HG03432 (cell line): ENCODE data around the gene FBXW8.

Experiments used
- ATAC-seq: cut with Tn5 transposase; IDR thresholded peaks from one replicate; pipeline ENCODE4 v1.9.1; 2021; ENCODE audit warnings: mild to moderate bottlenecking, moderate library complexity; ENCODE audit not compliant: unreplicated experiment

Gene FBXW8

DNA sequence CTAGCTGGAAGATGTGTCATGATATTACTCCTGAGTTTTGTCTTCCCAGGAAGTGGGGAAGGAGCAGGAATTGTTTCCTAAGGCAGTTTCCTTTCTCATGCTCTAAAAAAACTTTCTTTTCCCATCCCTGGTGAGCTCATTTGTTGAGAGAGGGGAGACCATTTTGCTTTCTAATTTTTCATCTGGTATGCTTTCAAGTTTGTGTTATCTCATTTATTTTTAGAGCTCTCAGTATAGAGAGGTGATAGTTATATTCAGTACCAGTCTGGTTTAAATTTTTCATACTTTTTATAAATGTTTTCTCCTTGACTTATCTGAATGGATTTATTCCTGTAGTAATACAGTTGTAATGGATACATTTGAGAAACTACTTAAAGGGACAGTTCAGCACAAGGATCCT is 79.6 kb downstream of the FBXW8 start:
- ATAC-seq: no peak

DNA sequence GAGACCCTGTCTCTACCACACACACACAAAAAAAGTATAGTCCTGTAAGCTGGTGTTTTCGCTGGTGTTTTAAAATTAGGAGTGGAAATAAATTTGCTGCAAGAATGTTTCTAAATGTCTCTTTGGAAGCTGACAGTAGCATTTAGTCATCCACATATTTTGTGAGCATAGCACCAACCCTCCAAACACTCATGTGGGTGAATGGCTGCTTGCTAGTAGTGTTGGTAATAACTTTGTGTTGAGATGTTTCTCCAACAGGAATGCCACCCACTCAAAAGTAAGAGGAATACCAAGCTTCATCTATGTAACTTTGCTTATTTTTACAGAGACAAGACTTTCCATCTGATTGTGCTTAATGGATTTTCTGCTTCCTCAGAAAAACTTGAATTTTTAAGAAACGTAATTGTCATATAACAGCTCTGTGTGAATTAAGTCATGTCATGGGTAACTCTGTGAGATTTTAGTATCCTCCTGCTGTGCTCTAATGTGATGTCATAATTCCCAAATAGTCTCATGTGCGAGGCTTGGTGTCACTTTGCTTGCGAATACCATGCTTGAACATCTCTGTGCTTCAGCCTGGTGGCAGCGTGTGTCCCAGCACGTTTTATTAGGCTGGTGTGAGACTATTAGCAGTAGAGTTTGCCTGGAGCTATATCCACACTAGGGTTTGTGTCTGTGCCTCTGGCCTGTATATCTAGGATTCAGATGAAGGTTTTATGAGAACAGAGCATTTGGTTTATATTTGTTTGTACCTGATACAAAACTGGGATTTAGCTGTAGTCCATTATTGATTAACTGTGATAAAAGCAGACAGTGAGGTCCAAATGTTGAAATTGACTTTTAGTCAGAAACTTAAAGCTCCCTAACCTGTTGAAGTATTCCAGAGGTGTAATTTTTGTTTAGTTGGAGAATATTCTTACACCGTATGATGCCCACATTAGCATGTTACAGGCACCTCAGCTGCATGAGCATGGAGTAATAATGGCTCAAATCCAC is 80.5 kb downstream of the FBXW8 start:
- no peak for ATAC-seq

DNA sequence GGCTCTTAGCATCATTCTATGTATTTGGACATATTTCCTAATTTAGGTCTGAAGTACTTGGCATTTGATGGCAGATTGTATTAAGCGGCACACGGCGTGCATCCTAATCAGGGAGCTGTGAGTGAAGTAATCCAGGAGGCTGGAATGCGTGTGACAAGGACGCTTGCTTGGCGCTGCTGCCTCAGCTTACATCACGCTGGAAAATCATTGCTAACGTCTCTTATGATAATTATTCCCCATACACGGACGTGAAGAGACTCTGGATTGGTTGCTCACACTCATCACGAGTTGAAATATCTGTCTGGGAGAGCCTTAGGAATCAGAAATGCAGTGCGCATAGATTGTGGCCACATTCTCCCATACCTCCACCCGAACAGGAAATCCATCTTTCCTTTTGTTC is 85.3 kb downstream of the FBXW8 start:
- ATAC-seq: no peak

DNA sequence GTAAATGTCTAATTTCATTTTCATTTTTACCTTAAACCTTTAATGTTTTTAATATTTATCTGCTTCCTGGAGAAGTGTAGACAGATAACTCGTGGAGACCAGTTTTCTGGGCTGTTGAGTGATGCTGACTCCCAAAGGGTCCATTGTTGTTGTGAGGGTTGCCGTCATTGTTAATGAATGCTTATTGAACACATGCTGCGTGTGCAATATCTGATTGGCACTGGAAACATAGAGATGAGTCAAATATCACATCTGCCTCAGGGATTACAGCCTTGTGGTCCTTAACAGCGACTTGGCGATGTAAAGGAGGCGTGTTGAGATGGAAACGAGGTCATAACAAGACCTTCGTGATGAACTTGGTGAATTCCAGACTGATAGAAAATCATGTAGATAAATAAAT is 85.9 kb downstream of the FBXW8 start:
- no peak for ATAC-seq

DNA sequence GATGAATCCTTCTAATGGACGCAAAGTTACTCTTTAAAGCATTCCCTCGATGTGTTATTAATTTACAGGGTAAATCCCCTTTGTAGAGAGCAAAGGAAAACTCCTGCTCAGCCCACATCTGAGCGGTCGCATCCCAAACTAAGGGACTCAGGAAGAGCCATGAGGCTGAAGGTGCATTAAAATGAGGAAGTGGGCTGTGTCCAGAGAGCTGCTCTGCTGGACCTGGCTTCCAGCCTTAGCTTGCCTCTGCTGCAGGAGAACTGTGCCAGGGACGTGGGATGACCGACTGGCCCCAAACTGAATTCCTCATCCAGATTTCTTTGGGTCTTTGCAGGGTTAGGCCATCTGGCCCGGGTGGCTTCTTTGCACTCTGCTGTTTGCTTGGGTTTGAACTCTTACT is 88.3 kb downstream of the FBXW8 start:
- ATAC-seq: no peak

- ATAC-seq: no peak
These were observed 89.6 kb downstream of the FBXW8 start for GRCh38 chr12:117000316-117000715.

- ATAC-seq: no peak
These were observed 91.5 kb downstream of the FBXW8 start for GRCh38 chr12:117002051-117002817.

- no peak for ATAC-seq
These were observed 93.2 kb downstream of the FBXW8 start for GRCh38 chr12:117003883-117004404.

GRCh38 chr12:117005417-117006046 is 94.8 kb downstream of the FBXW8 start:
- no peak for ATAC-seq

GRCh38 chr12:117006333-117006732 is 95.6 kb downstream of the FBXW8 start:
- no peak for ATAC-seq

DNA sequence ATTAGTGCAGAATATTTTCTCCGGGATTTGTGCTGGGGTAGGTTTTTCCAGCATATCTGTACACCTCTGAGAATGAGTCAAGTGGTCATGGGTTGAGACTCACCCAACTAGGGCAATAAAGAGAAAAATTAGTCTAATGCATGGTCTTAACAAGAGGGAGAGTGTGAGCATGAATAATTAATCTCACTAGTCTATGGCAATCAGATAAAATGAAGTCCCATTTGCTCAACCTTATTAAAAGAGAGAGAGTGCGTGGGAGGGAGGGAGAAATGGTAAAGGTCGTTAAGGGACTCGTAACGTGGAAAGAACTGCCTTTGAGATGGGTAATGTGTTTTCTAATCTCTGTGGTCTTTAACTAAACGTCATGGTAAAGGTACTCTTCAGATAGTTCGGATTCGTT is 96.8 kb downstream of the FBXW8 start:
- ATAC-seq: no peak

GRCh38 chr12:117009759-117010158 is 99.0 kb downstream of the FBXW8 start:
- no peak for ATAC-seq

DNA sequence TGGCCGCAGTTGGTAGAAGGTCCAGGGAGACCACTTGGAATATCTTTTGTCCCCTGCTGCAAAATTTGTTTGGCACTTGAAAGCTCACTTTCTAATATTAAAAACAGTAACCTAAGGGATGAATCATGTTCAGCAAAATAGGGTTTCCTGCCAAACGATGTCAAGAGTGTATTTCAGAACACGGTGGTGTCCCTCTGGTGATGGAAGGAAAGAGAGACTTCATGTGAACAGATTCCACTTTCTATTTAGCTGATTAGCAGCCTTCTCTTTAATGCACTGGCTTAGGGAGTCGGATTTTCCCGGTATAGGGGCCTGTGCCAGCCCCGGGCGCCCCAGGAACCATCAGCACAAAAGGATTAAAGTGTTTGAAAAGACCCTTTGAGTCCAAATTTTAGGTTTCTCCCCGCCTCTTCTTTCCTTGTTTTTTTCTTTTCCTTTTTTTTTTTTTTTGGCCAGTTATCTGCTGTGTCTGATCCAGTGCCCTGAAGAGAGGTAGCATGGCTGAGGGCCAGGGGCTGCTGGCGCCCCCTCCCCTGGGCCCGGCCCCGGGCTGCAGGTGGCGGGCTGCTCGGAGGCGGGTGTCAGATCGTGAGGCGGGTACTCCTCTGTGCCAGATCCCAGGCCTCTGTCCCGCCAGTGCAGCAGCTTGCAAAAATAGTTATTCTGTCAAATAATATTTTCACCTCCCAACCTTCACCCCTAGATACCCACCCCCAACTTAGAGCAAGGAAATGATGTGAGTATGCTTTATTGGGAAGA is 100.1 kb downstream of the FBXW8 start:
- no peak for ATAC-seq

GRCh38 chr12:117011988-117012805 is 101.4 kb downstream of the FBXW8 start:
- no peak for ATAC-seq

DNA sequence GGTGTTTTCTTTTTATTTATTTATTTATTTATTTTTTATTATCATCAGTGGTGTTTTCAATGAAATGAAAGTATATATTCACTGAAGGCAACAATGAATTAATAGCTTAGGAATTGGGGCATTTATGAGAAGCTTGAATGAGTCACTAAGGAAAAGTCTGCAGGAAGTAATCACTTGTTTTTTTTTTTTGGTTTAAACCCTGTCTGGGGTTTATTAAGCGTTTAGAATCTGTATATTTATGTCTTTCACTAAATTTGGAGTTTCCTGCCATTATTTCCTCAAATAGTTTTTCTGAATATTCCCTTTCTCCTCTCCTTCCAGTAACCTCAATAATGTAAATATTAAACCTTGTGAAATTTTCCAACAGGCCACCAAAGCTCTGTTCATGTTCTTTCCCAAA is 103.0 kb downstream of the FBXW8 start:
- ATAC-seq: no peak

- no peak for ATAC-seq
These were observed 103.7 kb downstream of the FBXW8 start for GRCh38 chr12:117014342-117014887.

GRCh38 chr12:117015811-117016210 is 105.1 kb downstream of the FBXW8 start:
- ATAC-seq: no peak

DNA sequence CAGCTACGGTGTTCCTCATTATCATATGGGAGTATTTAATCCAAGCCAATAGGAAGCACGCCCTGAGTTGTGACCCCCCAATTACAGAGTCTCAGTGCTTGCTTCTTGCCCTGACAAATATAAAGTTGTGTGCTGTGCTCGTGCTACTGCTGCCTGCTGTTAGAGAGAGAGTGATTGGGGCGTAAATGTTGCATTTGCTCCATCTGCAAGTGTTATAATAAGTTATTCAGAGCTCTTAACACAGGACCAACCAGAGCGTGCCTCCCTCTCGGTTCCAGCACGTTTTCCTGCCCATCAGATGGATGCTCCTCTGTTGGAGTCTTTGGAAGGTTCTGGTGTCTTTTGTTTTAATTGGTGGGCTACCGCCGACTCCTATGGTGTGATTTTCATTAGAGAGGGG is 107.1 kb downstream of the FBXW8 start:
- ATAC-seq: no peak

GRCh38 chr12:117018276-117018675 is 107.5 kb downstream of the FBXW8 start:
- no peak for ATAC-seq
